ENCODE data around the gene CD300LF. TPM values are rescaled to one million over a fixed set of nuclear protein-coding genes. Genes with fewer than 3 reads are reported as not detected.

CD300LF gene
- total and polyA plus RNA-seq, 9 of the 15 experiments (the other 6 are each of a cell fraction or from before 2014, with no cell fraction given): not detected

GRCh38 chr17:74715144-74715543, 2.4 kb upstream of the CD300LF start (continued):
- TF ChIP-seq NKRF (IDR thresholded peaks at IDR 0.05; ENCODE audit: borderline replicate concordance): no peak
- TF ChIP-seq BCL6 (CRISPR knock-in tag; IDR thresholded peaks at IDR 0.05): no peak
- TF ChIP-seq ZNF12 (CRISPR knock-in tag; IDR thresholded peaks at IDR 0.05): no peak
- TF ChIP-seq MAFF (IDR thresholded peaks at IDR 0.05; ENCODE audit: low read length): no peak
- no peak for TF ChIP-seq PHF21A (IDR thresholded peaks at IDR 0.05; ENCODE audit: borderline replicate concordance, low read depth)
- TF ChIP-seq ZBTB26 (CRISPR knock-in tag; IDR thresholded peaks at IDR 0.05): no peak
- peak; percentile 70 for TF ChIP-seq EP300 (IDR thresholded peaks at IDR 0.05; ENCODE audit: low read length)
- TF ChIP-seq ZNF146 (CRISPR knock-in tag; IDR thresholded peaks at IDR 0.05; ENCODE audit: unreplicated experiment): no peak
- no peak for TF ChIP-seq ZNF282 (CRISPR knock-in tag; IDR thresholded peaks at IDR 0.05)
- TF ChIP-seq NCOA4 (IDR thresholded peaks at IDR 0.05; ENCODE audit: partially characterized antibody): no peak
- TF ChIP-seq GABPB1 (CRISPR knock-in tag; IDR thresholded peaks at IDR 0.05): no peak
- peak; percentile 82 to 98; a peak in 3 of 4 replicates for TF ChIP-seq TEAD1 (CRISPR knock-in tag; IDR thresholded peaks at IDR 0.05)
- TF ChIP-seq CCAR2 (IDR thresholded peaks at IDR 0.05; ENCODE audit: low read depth, low read length): no peak
- TF ChIP-seq ZEB2 (IDR thresholded peaks at IDR 0.05): peak; percentile 83
- no peak for TF ChIP-seq SRSF7 (optimal IDR thresholded peaks at IDR 0.05; ENCODE audit: low read depth, low read length)
- TF ChIP-seq FOXM1 (IDR thresholded peaks at IDR 0.05; ENCODE audit: low read depth): no peak
- TF ChIP-seq FOXM1 (CRISPR knock-in tag; IDR thresholded peaks at IDR 0.05; ENCODE audit: low read depth): no peak
- no peak for TF ChIP-seq NR3C1 (CRISPR knock-in tag; IDR thresholded peaks at IDR 0.05)
- no peak for TF ChIP-seq BRF2 (IDR thresholded peaks at IDR 0.05; ENCODE audit: borderline replicate concordance, insufficient read depth, insufficient read length)
- TF ChIP-seq PRMT5 (CRISPR knock-in tag; IDR thresholded peaks at IDR 0.05): no peak
- TF ChIP-seq ZNF740 (CRISPR knock-in tag; IDR thresholded peaks at IDR 0.05): no peak
- no peak for TF ChIP-seq ZNF740 (tag; IDR thresholded peaks at IDR 0.05)
- no peak for TF ChIP-seq NUFIP1 (IDR thresholded peaks at IDR 0.05; ENCODE audit: partially characterized antibody)
- no peak for TF ChIP-seq ZNF586 (CRISPR knock-in tag; conservative IDR thresholded peaks at IDR 0.05)
- TF ChIP-seq SMAD2 (IDR thresholded peaks at IDR 0.05; ENCODE audit: low read depth, low read length): no peak
- TF ChIP-seq RFX5 (IDR thresholded peaks at IDR 0.05; ENCODE audit: low read depth, low read length): no peak
- TF ChIP-seq TAF7 (tag; IDR thresholded peaks at IDR 0.05): no peak
- peak; percentile 68 for TF ChIP-seq CCNT2 (IDR thresholded peaks at IDR 0.05; ENCODE audit: borderline replicate concordance, extremely low read depth, insufficient read length, low read depth, low read length)

All from K562 (cell line).